CD4-positive, alpha-beta T cell (primary cell): Measurements from ENCODE around the gene ARSA. TPM values are rescaled to one million over a fixed set of nuclear protein-coding genes. Genes with fewer than 3 reads are reported as not detected.

Source experiments
- ATAC-seq: fragments of 200-7000 bp; cut with Tn5 transposase; one replicate; pipeline ENCODE4 v1.10.0; 2022; ENCODE audit warnings: mild to moderate bottlenecking; ENCODE audit not compliant: poor library complexity
- CTCF ChIA-PET: fragments of 350-600 bp; sonication (Branson Sonifier 250); formaldehyde crosslinking; loops from one replicate; lab custom pipeline; 2021; ENCODE audit warnings: antibody characterized with exemption, inconsistent platforms; lab: Charles Lee
- POLR2A ChIA-PET: fragments of 350-600 bp; sonication (Branson Sonifier 250); formaldehyde crosslinking; loops from one replicate; lab custom pipeline; 2021; ENCODE audit warnings: antibody characterized with exemption, inconsistent platforms; lab: Charles Lee
- DNase-seq, 14 experiments: peaks; one replicate each; pipeline ENCODE4 v3.0.0-alpha.2; 2013 to 2020; ENCODE audit warnings: mixed read lengths in 2 of 14
- H3K27ac ChIP-seq, 2 donors: one replicate each; pipeline versions ENCODE4 v1.5.1 to v1.7.0; 2013; ENCODE audit warnings: low read length in 2 of 2, low read depth in 1 of 2, mild to moderate bottlenecking in 1 of 2
- H3K27me3 ChIP-seq, 2 experiments: 1 replicate in 1 of 2; 2 replicates in 1 of 2; pipeline versions ENCODE4 v1.6.1 to v1.7.0; 2013; ENCODE audit warnings: low read length in 2 of 2, control low read depth in 1 of 2, mild to moderate bottlenecking in 1 of 2, moderate library complexity in 1 of 2; ENCODE audit not compliant: insufficient read depth in 2 of 2, control insufficient read depth in 1 of 2
- H3K36me3 ChIP-seq: one replicate; pipeline ENCODE4 v1.6.1; 2013; ENCODE audit warnings: low read length, control low read depth; ENCODE audit not compliant: insufficient read depth
- H3K4me1 ChIP-seq: one replicate; pipeline ENCODE4 v1.6.1; 2013; ENCODE audit warnings: low read length, control low read depth; ENCODE audit not compliant: insufficient read depth
- H3K4me3 ChIP-seq: one replicate; pipeline ENCODE4 v1.5.1; 2013; ENCODE audit warnings: mild to moderate bottlenecking, low read length, moderate library complexity
- H3K9me3 ChIP-seq, 2 experiments: 1 replicate in 1 of 2; 2 replicates in 1 of 2; pipeline versions ENCODE4 v1.6.1 to v1.7.0; 2013; ENCODE audit warnings: low read length in 2 of 2, mild to moderate bottlenecking in 2 of 2, control low read depth in 1 of 2, moderate library complexity in 1 of 2; ENCODE audit not compliant: control insufficient read depth in 1 of 2, insufficient read depth in 1 of 2
- H3K27ac Mint-ChIP-seq: one replicate; pipeline ENCODE4 v1.8.0; 2020; ENCODE audit warnings: mixed read lengths
- H3K27me3 Mint-ChIP-seq: one replicate; pipeline ENCODE4 v1.8.0; 2021; ENCODE audit warnings: mixed read lengths
- H3K36me3 Mint-ChIP-seq: one replicate; pipeline ENCODE4 v1.8.0; 2021; ENCODE audit warnings: low read depth, mixed read lengths
- H3K4me1 Mint-ChIP-seq: one replicate; pipeline ENCODE4 v1.8.0; 2021; ENCODE audit warnings: low read depth, mixed read lengths
- H3K4me3 Mint-ChIP-seq: one replicate; pipeline ENCODE4 v1.8.0; 2020; ENCODE audit warnings: mild to moderate bottlenecking, mixed read lengths
- H3K9me3 Mint-ChIP-seq: one replicate; pipeline ENCODE4 v1.8.0; 2020; ENCODE audit warnings: mixed read lengths
- CTCF ChIP-seq: fragments of 200-600 bp; IDR thresholded peaks from one replicate; pipeline ENCODE4 v1.8.0; 2022; ENCODE audit warnings: antibody characterized with exemption, mild to moderate bottlenecking
- intact Hi-C, 2 experiments: fragments of 100-400 bp; cut with DNase I in 1 of 2; cut with micrococcal nuclease in 1 of 2; formaldehyde crosslinking; loops; one replicate each; pipeline versions ENCODE4 v1.15.1 to v1.9.0; 2023 to 2025; cut with DNase I, micrococcal nuclease
- total RNA-seq, 174 experiments: library from RNA in 2 of 174; stranded (reverse) in 2 of 174; gene quantifications; one replicate each; pipeline ENCODE4 v1.2.3 and lab custom pipeline; 2021 to 2026

Gene ARSA
- total RNA-seq, 2 experiments from 2014 or later = 52.3 to 54.4 TPM

GRCh38 chr22:50605002-50605612 lies 22.8 kb downstream of the ARSA start:
- H3K27ac ChIP-seq = no peak overlapping the region
- no peak for ATAC-seq
- no peak for TF ChIP-seq CTCF
- ChIA-PET CTCF (no interaction called here), POLR2A (interaction anchor here (1.3 kb wide), 1 partner anchor 16 kb away, joined by 3 read pairs; no protein-coding TSS in a partner anchor)
- Mint-ChIP-seq H3K27ac (no peak overlapping the region), H3K4me3 (no peak overlapping the region), H3K27me3 (peaks cover 52% of the 10 kb centered on the region), H3K4me1 (peaks cover 10% of the 10 kb centered on the region), H3K36me3 (peaks cover 4% of the 10 kb centered on the region), H3K9me3 (no peaks in the 10 kb centered on the region)
- DNase-seq = peak in 1 of 14 experiments; percentile 12
- peaks cover 4% of the 10 kb centered on the region for H3K4me1 ChIP-seq
- peaks cover 38 to 58% of the 10 kb centered on the region in 2 experiments for H3K27me3 ChIP-seq
- no peak overlapping the region for H3K4me3 ChIP-seq
- intact Hi-C loops = no loop called here
- no peaks in the 10 kb centered on the region for H3K36me3 ChIP-seq
- H3K9me3 ChIP-seq = peaks cover 0 to 18% of the 10 kb centered on the region in 2 experiments

- peak in 1 of 14 experiments; percentile 5 for DNase-seq
- intact Hi-C loops = no loop called here
- no peak for TF ChIP-seq CTCF
- Mint-ChIP-seq H3K27me3 (peaks cover 51% of the 10 kb centered on the region), H3K4me3 (no peak overlapping the region), H3K4me1 (peaks cover 10% of the 10 kb centered on the region), H3K9me3 (no peaks in the 10 kb centered on the region), H3K27ac (no peak overlapping the region), H3K36me3 (peaks cover 4% of the 10 kb centered on the region)
- ATAC-seq = no peak
- Histone ChIP-seq H3K9me3 (peaks cover 0 to 25% of the 10 kb centered on the region in 2 experiments), H3K27ac (no peak overlapping the region), H3K4me3 (no peak overlapping the region), H3K36me3 (no peaks in the 10 kb centered on the region), H3K4me1 (peaks cover 7% of the 10 kb centered on the region), H3K27me3 (peaks cover 43 to 65% of the 10 kb centered on the region in 2 experiments)
- ChIA-PET CTCF (interaction anchor here (0.6 kb wide), 1 partner anchor 16 kb away, joined by 3 read pairs; no protein-coding TSS in a partner anchor), POLR2A (interaction anchor here (1.3 kb wide), 1 partner anchor 16 kb away, joined by 3 read pairs; no protein-coding TSS in a partner anchor)
Observed at GRCh38 chr22:50604256-50605001, 23.5 kb downstream of the ARSA start.

- no peak overlapping the region for H3K4me3 ChIP-seq
- peaks cover 4% of the 10 kb centered on the region for H3K36me3 Mint-ChIP-seq
- H3K36me3 ChIP-seq = no peaks in the 10 kb centered on the region
- H3K4me1 Mint-ChIP-seq = peaks cover 10% of the 10 kb centered on the region
- H3K27ac ChIP-seq = no peak overlapping the region
- H3K27me3 ChIP-seq = peaks cover 49 to 72% of the 10 kb centered on the region in 2 experiments
- peaks cover 46% of the 10 kb centered on the region for H3K27me3 Mint-ChIP-seq
- DNase-seq (peak in 1 of 14 experiments; percentile 10), ATAC-seq (no peak)
- ChIA-PET CTCF (no interaction called here), POLR2A (interaction anchor here (1.3 kb wide), 1 partner anchor 17 kb away, joined by 3 read pairs; no protein-coding TSS in a partner anchor)
- peaks cover 0 to 26% of the 10 kb centered on the region in 2 experiments for H3K9me3 ChIP-seq
- no peak overlapping the region for H3K4me3 Mint-ChIP-seq
- no peak overlapping the region for H3K27ac Mint-ChIP-seq
- peaks cover 7% of the 10 kb centered on the region for H3K4me1 ChIP-seq
- intact Hi-C loops = no loop called here
- TF ChIP-seq CTCF = no peak
- no peaks in the 10 kb centered on the region for H3K9me3 Mint-ChIP-seq
Observed at GRCh38 chr22:50603511-50604255, 24.3 kb downstream of the ARSA start.
